Pons (tissue), 1 donor: ENCODE measurements around the gene TMCC1.
"Not testable (repeated sequence)": the region's sequence is repeated elsewhere in the genome, so short reads cannot be mapped to it uniquely, and the experiment has no call there.

Source experiments
- DNase-seq: peaks from one replicate; pipeline ENCODE4 v3.0.0-alpha.2; 2016; ENCODE audit warnings: low spot score

Gene TMCC1

GRCh38 chr3:129650256-129650872, 243.1 kb downstream of the TMCC1 start:
- peak; percentile 76 for DNase-seq

DNA sequence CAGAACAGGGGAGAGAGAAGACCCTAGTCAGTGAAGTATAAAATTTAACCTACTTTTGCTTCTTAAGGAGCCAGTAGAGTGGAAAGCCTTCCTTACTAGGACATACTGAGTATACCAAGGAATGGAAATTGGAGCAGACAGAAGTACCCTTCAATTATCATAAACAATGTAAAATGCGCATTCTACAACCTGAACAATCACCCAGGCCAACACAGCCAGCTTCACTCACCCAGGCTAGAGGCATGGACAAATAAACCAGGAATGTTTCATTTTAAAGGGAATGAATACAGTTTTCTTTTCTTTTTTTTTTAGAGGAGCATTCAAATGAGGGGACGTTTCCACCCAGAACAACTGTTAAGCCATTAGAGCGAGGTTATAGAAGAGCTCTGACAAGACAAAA, 245.1 kb downstream of the TMCC1 start:
- DNase-seq, result no peak

GRCh38 chr3:129645286-129645685, 248.2 kb downstream of the TMCC1 start:
- no peak for DNase-seq

- no peak for DNase-seq
Measured at GRCh38 chr3:129644836-129645235, 248.7 kb downstream of the TMCC1 start.

- not testable (repeated sequence) for DNase-seq
Measured at GRCh38 chr3:129641567-129642260, 251.8 kb downstream of the TMCC1 start.

GRCh38 chr3:129640985-129641384, 252.5 kb downstream of the TMCC1 start:
- DNase-seq, result not testable (repeated sequence)

GRCh38 chr3:129638481-129638880, 255.0 kb downstream of the TMCC1 start:
- DNase-seq, result no peak

GRCh38 chr3:129636082-129636481, 257.4 kb downstream of the TMCC1 start:
- DNase-seq, result no peak

GRCh38 chr3:129635656-129636055, 257.9 kb downstream of the TMCC1 start:
- DNase-seq, result no peak

GRCh38 chr3:129633751-129634481, 259.6 kb downstream of the TMCC1 start:
- DNase-seq, result no peak

DNA sequence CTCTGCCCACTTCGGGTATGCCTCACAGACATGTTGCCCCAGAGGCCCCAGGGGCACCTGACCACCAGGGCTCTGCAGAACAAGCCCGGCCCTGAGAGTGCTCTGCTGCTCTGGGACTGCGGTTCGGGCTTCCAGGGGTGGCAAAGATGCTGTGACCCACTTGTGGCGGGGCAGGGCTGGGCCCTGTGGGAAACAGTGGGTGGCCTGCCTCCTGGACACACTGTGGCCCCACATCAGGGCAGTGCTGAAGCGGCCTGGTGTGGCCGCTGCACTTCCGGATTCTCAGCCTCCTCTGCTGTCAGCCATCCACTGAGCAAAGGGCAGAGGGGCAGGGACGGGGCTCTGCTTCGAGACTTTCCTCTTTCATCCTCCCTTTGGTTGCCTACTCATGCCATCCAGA, 260.5 kb downstream of the TMCC1 start:
- no peak for DNase-seq

- no peak for DNase-seq
Measured at GRCh38 chr3:129632556-129632955, 261.0 kb downstream of the TMCC1 start.

DNA sequence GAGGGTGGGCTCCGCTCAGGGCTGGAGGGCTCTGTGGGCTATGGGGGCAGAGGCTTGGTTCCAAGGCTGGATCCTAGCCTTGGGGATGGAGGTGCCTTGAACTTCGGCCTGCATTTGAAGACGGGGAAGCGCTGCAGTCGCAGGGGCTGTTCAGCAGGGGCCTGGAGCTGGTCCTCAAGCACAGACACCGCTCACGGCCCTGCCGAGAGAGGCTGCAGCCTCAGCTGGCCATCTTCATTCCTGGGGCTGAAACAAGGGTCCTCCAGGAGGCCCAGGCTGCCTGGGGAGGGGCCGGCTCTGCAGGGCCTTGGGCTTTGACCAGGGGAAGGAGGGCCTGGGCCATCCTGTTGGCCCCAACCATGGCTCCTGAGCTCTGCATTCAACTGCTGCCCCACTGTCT, 261.5 kb downstream of the TMCC1 start:
- DNase-seq, result no peak

DNA sequence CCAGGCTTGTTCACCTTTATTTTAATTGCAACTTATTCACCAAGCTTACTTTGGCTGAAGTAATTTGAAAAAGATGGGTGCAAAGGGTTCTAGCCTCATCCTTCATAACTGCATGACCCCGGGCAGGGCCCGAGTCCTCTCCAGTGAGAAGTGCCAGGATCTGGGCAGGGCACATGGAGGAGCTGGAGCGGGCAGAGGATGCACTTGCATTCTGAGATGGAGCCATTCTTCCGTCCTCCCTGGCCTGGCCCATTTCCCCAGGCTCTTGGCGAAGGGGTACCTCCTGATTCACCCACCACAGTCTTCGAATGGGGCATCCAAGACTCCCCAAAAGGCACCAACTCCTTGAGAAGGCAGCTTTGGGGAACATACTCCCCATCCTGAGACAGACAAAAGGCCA, 264.5 kb downstream of the TMCC1 start:
- DNase-seq, result no peak

DNA sequence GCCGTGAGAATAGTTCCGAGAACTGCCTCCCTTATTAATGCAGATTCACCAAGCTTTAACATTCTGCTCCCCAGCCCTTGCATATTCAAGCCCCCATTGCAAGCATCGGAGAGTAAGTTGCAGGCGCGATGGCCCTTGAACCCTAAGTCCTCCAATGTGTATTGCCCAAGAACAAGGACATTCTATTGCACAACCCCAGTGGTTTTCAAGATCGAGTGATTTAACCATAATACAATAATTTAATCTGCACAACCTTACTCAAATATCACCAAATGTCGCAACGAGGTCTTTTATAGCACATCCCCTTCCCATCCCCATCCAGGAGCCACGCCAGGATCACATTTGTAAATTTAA, 265.4 kb downstream of the TMCC1 start:
- DNase-seq, result no peak

- DNase-seq, result peak; percentile 90
Measured at GRCh38 chr3:129627350-129628168, 266.0 kb downstream of the TMCC1 start.

GRCh38 chr3:129626744-129627349, 266.7 kb downstream of the TMCC1 start:
- peak; percentile 77 for DNase-seq

- DNase-seq, result no peak
Measured at GRCh38 chr3:129625072-129625874, 268.2 kb downstream of the TMCC1 start.

- no peak for DNase-seq
Measured at GRCh38 chr3:129624347-129625071, 269.0 kb downstream of the TMCC1 start.

DNA sequence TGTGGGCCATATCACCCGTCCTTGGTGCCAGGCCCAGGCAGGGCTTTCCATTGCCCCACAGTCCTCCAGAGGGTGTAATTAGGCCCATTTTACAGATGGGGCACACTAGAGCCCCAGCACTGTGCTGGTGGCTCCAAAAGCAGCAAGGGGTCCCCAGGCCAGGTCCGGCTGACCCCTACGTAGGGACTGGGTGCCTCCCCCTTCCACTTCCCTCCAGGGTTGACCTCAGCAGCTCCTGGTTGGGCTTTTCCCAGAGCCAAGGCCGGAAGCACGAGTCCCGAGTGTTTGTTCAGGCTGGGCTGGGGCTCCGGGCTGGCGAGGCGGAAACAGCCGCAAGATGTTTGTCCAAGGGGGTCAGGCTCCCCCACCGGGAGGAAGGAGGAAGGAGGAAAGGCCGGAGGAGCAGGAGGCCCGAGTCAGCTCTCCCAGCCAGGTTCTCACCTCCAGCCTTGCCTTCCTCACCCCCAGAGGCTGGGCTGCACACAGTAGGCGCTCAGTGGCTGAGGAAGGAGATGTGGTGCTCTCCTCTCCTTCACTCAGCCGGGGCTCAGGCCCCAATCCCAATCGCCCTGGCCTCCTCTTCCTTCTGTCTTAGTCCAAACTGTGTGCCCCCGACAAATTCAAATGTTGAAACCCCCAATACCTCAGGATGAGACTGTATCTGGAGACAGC, 269.9 kb downstream of the TMCC1 start:
- no peak for DNase-seq
